GM23338 (cell line): Measurements from ENCODE around the gene PPIF. TPM values are rescaled to one million over a fixed set of nuclear protein-coding genes. Genes with fewer than 3 reads are reported as not detected.

Experiments
- ATAC-seq: fragments of 200-7000 bp; cut with Tn5 transposase; 3 replicates; pipeline ENCODE4 v1.9.1; 2020
- DNase-seq: peaks from one replicate; pipeline ENCODE4 v3.0.0-alpha.2; 2015; ENCODE audit warnings: low spot score
- H2AFZ ChIP-seq: fragments of 200-600 bp; sonication (generic); 2 replicates; pipeline ENCODE4 v1.8.0; 2016; ENCODE audit warnings: antibody characterized with exemption, mild to moderate bottlenecking, moderate library complexity
- H3F3A ChIP-seq: fragments of 200-600 bp; sonication (generic); replicated peaks from 2 replicates; pipeline ENCODE4 v1.8.0; 2017; ENCODE audit warnings: antibody characterized with exemption, mixed run types, low read depth
- H3K27ac ChIP-seq: fragments of 200-600 bp; sonication (generic); 2 replicates; pipeline ENCODE4 v1.6.1; 2016; ENCODE audit warnings: low read depth
- H3K27me3 ChIP-seq: fragments of 200-600 bp; sonication (generic); 2 replicates; pipeline ENCODE4 v1.8.0; 2016; ENCODE audit warnings: mild to moderate bottlenecking, mixed run types, moderate library complexity; ENCODE audit not compliant: insufficient read depth
- H3K36me3 ChIP-seq: fragments of 200-600 bp; sonication (generic); 2 replicates; pipeline ENCODE4 v1.8.0; 2016; ENCODE audit warnings: mild to moderate bottlenecking; ENCODE audit not compliant: insufficient read depth
- H3K4me1 ChIP-seq: fragments of 200-600 bp; sonication (generic); 2 replicates; pipeline ENCODE4 v1.8.0; 2016; ENCODE audit warnings: mild to moderate bottlenecking, moderate library complexity; ENCODE audit not compliant: insufficient read depth
- H3K4me2 ChIP-seq: fragments of 200-600 bp; sonication (generic); 2 replicates; pipeline ENCODE4 v1.7.1; 2017; ENCODE audit warnings: mixed run types
- H3K4me3 ChIP-seq: fragments of 200-600 bp; sonication (generic); 2 replicates; pipeline ENCODE4 v1.6.1; 2016; ENCODE audit warnings: mixed run types
- H3K79me2 ChIP-seq: fragments of 200-600 bp; sonication (generic); replicated peaks from 2 replicates; pipeline ENCODE4 v1.8.0; 2017; ENCODE audit warnings: mild to moderate bottlenecking; ENCODE audit not compliant: insufficient read depth
- H3K9me2 ChIP-seq: fragments of 200-600 bp; sonication (generic); 2 replicates; pipeline ENCODE4 v1.8.0; 2017; ENCODE audit not compliant: insufficient read depth
- H4K20me1 ChIP-seq: fragments of 200-600 bp; sonication (generic); replicated peaks from 2 replicates; pipeline ENCODE4 v1.8.0; 2017; ENCODE audit warnings: mild to moderate bottlenecking; ENCODE audit not compliant: insufficient read depth
- H3K27ac Mint-ChIP-seq: 2 replicates; pipeline ENCODE4 v1.8.0; 2020; ENCODE audit warnings: inconsistent platforms, mild to moderate bottlenecking, moderate library complexity, mixed read lengths
- H3K27me3 Mint-ChIP-seq: 3 replicates; pipeline ENCODE4 v1.8.0; 2022; ENCODE audit warnings: low read depth, mild to moderate bottlenecking, moderate library complexity, mixed read lengths, inconsistent platforms; ENCODE audit not compliant: insufficient read depth, poor library complexity
- H3K36me3 Mint-ChIP-seq: 3 replicates; pipeline ENCODE4 v1.8.0; 2021; ENCODE audit warnings: low read depth, mild to moderate bottlenecking, inconsistent platforms, moderate library complexity, mixed read lengths
- H3K4me1 Mint-ChIP-seq: 3 replicates; pipeline ENCODE4 v1.8.0; 2020; ENCODE audit warnings: mild to moderate bottlenecking, inconsistent platforms, mixed read lengths
- H3K4me3 Mint-ChIP-seq: 3 replicates; pipeline ENCODE4 v1.8.0; 2021; ENCODE audit warnings: moderate library complexity, mild to moderate bottlenecking, inconsistent platforms, mixed read lengths
- H3K9me3 Mint-ChIP-seq: 3 replicates; pipeline ENCODE4 v1.8.0; 2020; ENCODE audit warnings: moderate library complexity, mild to moderate bottlenecking, inconsistent platforms, mixed read lengths
- CREB1 ChIP-seq: fragments of 250-450 bp; sonication (Bioruptor Pico); IDR thresholded peaks from 2 replicates; pipeline ENCODE4 v1.5.0; 2020; ENCODE audit warnings: low read depth, mild to moderate bottlenecking, moderate library complexity
- ETS1 ChIP-seq: IDR thresholded peaks from 2 replicates; pipeline ENCODE4 v1.6.1; 2016; ENCODE audit warnings: antibody characterized with exemption
- EZH2 ChIP-seq: fragments of 200-600 bp; sonication (generic); IDR thresholded peaks from one replicate; pipeline ENCODE4 v1.8.0; 2017; ENCODE audit warnings: antibody characterized with exemption, mild to moderate bottlenecking, low read depth; ENCODE audit not compliant: unreplicated experiment
- EZH2phosphoT487 ChIP-seq: fragments of 200-600 bp; sonication (generic); IDR thresholded peaks from one replicate; pipeline ENCODE4 v1.8.1; 2018; ENCODE audit warnings: antibody characterized with exemption; ENCODE audit not compliant: unreplicated experiment
- JUNB ChIP-seq: IDR thresholded peaks from one replicate; pipeline ENCODE4 v1.6.1; 2016; ENCODE audit warnings: antibody characterized with exemption; ENCODE audit not compliant: unreplicated experiment
- NANOG ChIP-seq: IDR thresholded peaks from 2 replicates; pipeline ENCODE4 v1.6.1; 2016; ENCODE audit warnings: antibody characterized with exemption, borderline replicate concordance
- REST ChIP-seq: IDR thresholded peaks from one replicate; pipeline ENCODE4 v1.6.1; 2018; ENCODE audit warnings: antibody characterized with exemption; ENCODE audit not compliant: unreplicated experiment
- ZNF114 ChIP-seq: fragments of 250-450 bp; sonication (Bioruptor Pico); IDR thresholded peaks from 2 replicates; pipeline ENCODE4 v1.5.0; 2020; ENCODE audit warnings: mild to moderate bottlenecking, moderate library complexity
- ZNF331 ChIP-seq: fragments of 250-450 bp; sonication (Bioruptor Pico); IDR thresholded peaks from 2 replicates; pipeline ENCODE4 v1.5.0; 2020; ENCODE audit warnings: low read depth, mild to moderate bottlenecking, moderate library complexity
- ZNF462 ChIP-seq: fragments of 250-450 bp; sonication (Bioruptor Pico); IDR thresholded peaks from 2 replicates; pipeline ENCODE4 v1.5.0; 2020; ENCODE audit warnings: mild to moderate bottlenecking, moderate library complexity
- polyA plus RNA-seq: library from polyadenylated mRNA; unstranded; fragments of >200 nt; fragmentation: Nextera tagmentation; extraction: Ambion mirVana; gene quantifications from 2 replicates; pipeline ENCODE4 v1.2.1, GENCODE V29; 2016
- total RNA-seq: library from RNA; depleted of rRNA; stranded (reverse); fragments of >200 nt; shearing (Covaris generic); gene quantifications from 2 replicates; pipeline ENCODE4 v1.2.3, GENCODE V29; 2014

Gene PPIF
- total and polyA plus RNA-seq, 2 experiments from 2014 or later, result 32.1 to 43.6 TPM

- no peaks in the 10 kb centered on the region for H3K9me2 ChIP-seq
- TF ChIP-seq EZH2 (no peak), REST (no peak), EZH2phosphoT487 (no peak), NANOG (no peak)
- no peaks in the 10 kb centered on the region for H3K9me3 Mint-ChIP-seq
- DNase-seq (no peak), ATAC-seq (no peak)
- H3K36me3 ChIP-seq, result no peaks in the 10 kb centered on the region
- no peak overlapping the region for H3K4me2 ChIP-seq
- no peak overlapping the region for H3K4me3 ChIP-seq
- H3K27ac ChIP-seq, result no peak overlapping the region
- H3K36me3 Mint-ChIP-seq, result no peaks in the 10 kb centered on the region
- no peaks in the 10 kb centered on the region for H4K20me1 ChIP-seq
- H3K27ac Mint-ChIP-seq, result no peak overlapping the region
- H3F3A ChIP-seq, result no peaks in the 10 kb centered on the region
- H3K4me1 Mint-ChIP-seq, result peaks cover 20% of the 10 kb centered on the region
- peaks cover 13% of the 10 kb centered on the region for H3K4me1 ChIP-seq
- no peaks in the 10 kb centered on the region for H3K79me2 ChIP-seq
- H3K27me3 ChIP-seq, result no peaks in the 10 kb centered on the region
- no peaks in the 10 kb centered on the region for H3K27me3 Mint-ChIP-seq
- H3K4me3 Mint-ChIP-seq, result no peak overlapping the region
- no peak overlapping the region for H2AFZ ChIP-seq
Measured at GRCh38 chr10:79397051-79397450, 49.8 kb downstream of the PPIF start.

GRCh38 chr10:79397575-79398303, 50.5 kb downstream of the PPIF start:
- Histone ChIP-seq H3K4me2 (no peak overlapping the region), H3K27me3 (no peaks in the 10 kb centered on the region), H3K4me3 (no peak overlapping the region), H2AFZ (no peak overlapping the region), H3K79me2 (no peaks in the 10 kb centered on the region), H3F3A (no peaks in the 10 kb centered on the region), H3K4me1 (peaks cover 13% of the 10 kb centered on the region), H3K27ac (no peak overlapping the region), H3K9me2 (no peaks in the 10 kb centered on the region), H4K20me1 (no peaks in the 10 kb centered on the region), H3K36me3 (no peaks in the 10 kb centered on the region)
- DNase-seq (no peak), ATAC-seq (no peak)
- no peaks in the 10 kb centered on the region for H3K36me3 Mint-ChIP-seq
- H3K27ac Mint-ChIP-seq, result no peak overlapping the region
- H3K9me3 Mint-ChIP-seq, result no peaks in the 10 kb centered on the region
- peaks cover 22% of the 10 kb centered on the region for H3K4me1 Mint-ChIP-seq
- no peaks in the 10 kb centered on the region for H3K27me3 Mint-ChIP-seq
- no peak overlapping the region for H3K4me3 Mint-ChIP-seq
- no peak for TF ChIP-seq ZNF462 (CRISPR knock-in tag)
- TF ChIP-seq EZH2phosphoT487, result no peak
- no peak for TF ChIP-seq ZNF331 (CRISPR knock-in tag)
- TF ChIP-seq CREB1, result no peak
- no peak for TF ChIP-seq ZNF114 (CRISPR knock-in tag)
- TF ChIP-seq ETS1, result no peak
- TF ChIP-seq JUNB, result no peak
